GM12891 (cell line): Measurements from ENCODE around the gene PYGO2.

Experiments used
- DNase-seq: peaks from one replicate; pipeline ENCODE4 v3.0.0; 2011; ENCODE audit warnings: low spot score; ENCODE audit not compliant: insufficient read length
- FAIRE-seq: peaks from 2 replicates; lab custom pipeline; 2011; peaks lifted over from hg19 to GRCh38; lab: Jason Lieb, UNC
- PAX5 ChIP-seq: IDR thresholded peaks from 2 replicates; pipeline ENCODE4 v1.6.1; 2011; ENCODE audit warnings: low read length, moderate library complexity, mild to moderate bottlenecking; ENCODE audit not compliant: insufficient read depth, severe bottlenecking
- POLR2A ChIP-seq: IDR thresholded peaks from 2 replicates; pipeline ENCODE4 v1.6.1; 2011; ENCODE audit warnings: low read depth, low read length, control low read depth
- POLR2AphosphoS5 ChIP-seq: IDR thresholded peaks from 2 replicates; pipeline ENCODE4 v1.6.1; 2011; ENCODE audit warnings: low read depth, low read length, control low read depth
- POU2F2 ChIP-seq: IDR thresholded peaks from 2 replicates; pipeline ENCODE4 v1.6.1; 2011; ENCODE audit warnings: low read depth, mild to moderate bottlenecking, control low read depth, low read length, moderate library complexity
- SPI1 ChIP-seq: IDR thresholded peaks from 2 replicates; pipeline ENCODE4 v1.6.1; 2011; ENCODE audit warnings: low read depth, low read length, control low read depth
- TAF1 ChIP-seq: IDR thresholded peaks from 2 replicates; pipeline ENCODE4 v1.6.1; 2011; ENCODE audit warnings: low read depth, low read length, control low read depth

Gene PYGO2

DNA sequence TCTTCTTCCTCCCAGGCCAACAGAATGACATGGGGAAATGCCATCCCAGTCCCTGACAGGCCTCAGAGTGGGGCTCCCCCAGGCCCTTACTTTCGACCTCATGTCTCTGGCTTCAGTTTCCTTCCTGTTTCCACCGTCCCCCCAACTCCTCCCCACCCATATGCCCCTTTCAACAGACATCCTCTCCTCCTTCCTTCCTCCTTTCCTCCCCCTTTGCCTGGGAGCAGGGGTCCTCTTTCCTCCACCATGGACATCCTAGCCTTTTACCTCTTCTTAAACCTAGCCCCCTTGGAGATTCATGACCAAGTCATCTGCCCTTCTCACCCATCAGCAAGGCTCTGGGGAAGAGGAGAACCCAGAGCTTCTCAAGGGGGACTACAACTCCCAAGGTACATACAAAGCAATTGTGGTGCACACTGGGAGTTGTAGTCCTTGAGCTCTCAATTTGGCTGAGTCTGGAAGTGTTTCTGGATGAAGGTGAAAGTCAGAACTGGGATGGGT lies 45.1 kb upstream of the PYGO2 start:
- peak; percentile 88 for FAIRE-seq
- no peak for DNase-seq
- no peak for TF ChIP-seq POLR2A
- no peak for TF ChIP-seq POLR2AphosphoS5
- no peak for TF ChIP-seq POU2F2
- no peak for TF ChIP-seq PAX5
- no peak for TF ChIP-seq SPI1
- no peak for TF ChIP-seq TAF1

GRCh38 chr1:155005076-155006011 lies 43.8 kb upstream of the PYGO2 start:
- no peak for FAIRE-seq
- TF ChIP-seq POLR2AphosphoS5: no peak
- TF ChIP-seq SPI1: no peak
- TF ChIP-seq TAF1: no peak
- TF ChIP-seq POLR2A: no peak
- TF ChIP-seq POU2F2: no peak
- no peak for TF ChIP-seq PAX5

DNA sequence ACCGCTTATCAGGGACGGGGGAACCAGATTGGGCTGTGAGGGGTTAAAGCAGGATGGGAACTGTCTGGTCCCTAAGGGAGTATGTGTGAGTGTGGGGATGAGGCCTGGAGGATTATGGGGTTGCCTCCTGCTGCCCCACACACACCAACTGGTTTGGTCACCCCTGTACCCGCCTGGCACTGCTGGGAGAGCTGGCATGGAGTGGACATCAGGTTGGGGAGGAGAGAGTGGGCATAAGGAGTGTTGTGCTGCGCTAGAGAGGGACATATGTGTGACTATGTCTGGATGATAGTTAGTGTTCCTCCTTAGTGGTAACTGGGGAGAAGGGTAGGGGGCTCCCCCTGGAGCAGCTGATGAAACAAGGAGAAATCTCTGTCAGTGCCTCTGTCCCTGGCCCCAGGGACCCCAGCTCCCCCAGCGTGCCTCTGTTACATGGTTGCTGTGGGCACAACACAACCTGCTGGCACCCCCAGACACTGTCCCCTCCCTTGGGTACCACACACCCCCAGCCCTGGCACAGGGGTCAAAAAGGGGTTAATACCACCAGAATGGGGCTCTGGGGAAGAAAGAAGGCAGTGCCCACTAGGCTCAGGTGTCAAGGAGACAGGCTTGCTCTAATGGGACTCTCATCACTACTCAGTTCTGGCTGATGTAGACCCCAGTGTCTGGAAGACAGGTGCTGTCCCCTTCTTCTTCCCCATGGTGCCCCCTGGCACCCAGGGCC lies 42.9 kb upstream of the PYGO2 start:
- FAIRE-seq (peak; percentile 67), DNase-seq (no peak)
- TF ChIP-seq TAF1 (no peak), PAX5 (no peak), POU2F2 (no peak), POLR2A (no peak), SPI1 (no peak), POLR2AphosphoS5 (no peak)

More at GRCh38 chr1:155005076-155006011, 43.8 kb upstream of the PYGO2 start:
- no peak for DNase-seq

DNA sequence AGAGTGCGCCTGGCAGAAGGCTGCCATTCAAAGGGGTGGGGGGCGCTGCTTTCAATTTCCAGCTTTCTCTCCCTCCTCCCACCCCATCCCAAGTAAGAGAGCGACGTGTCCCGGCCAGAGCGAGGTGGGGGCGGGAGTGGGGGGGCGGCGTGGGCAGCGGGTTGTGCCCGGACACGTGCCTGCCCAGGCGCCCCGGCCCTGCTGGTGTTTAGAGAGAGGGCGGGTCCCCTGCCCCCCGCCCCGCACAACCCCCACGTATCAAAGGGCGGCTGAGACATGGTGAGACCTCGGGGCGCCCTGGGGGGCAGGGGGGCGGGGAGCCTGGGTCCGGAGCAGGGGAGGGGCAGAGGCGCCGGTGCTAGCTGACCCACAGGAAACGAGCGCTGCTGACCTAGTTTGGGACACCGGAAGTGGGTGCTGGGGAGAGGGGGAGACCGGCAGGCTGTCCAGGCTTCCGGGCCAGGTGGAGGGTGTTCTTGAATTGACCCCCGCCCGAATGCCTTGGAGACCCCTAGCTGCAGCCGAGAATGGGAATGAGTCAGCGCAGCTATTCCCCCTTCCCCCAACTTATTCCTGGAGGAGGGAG lies 42.3 kb upstream of the PYGO2 start:
- TF ChIP-seq TAF1 (no peak), POLR2A (no peak)
- FAIRE-seq (no peak), DNase-seq (no peak)

DNA sequence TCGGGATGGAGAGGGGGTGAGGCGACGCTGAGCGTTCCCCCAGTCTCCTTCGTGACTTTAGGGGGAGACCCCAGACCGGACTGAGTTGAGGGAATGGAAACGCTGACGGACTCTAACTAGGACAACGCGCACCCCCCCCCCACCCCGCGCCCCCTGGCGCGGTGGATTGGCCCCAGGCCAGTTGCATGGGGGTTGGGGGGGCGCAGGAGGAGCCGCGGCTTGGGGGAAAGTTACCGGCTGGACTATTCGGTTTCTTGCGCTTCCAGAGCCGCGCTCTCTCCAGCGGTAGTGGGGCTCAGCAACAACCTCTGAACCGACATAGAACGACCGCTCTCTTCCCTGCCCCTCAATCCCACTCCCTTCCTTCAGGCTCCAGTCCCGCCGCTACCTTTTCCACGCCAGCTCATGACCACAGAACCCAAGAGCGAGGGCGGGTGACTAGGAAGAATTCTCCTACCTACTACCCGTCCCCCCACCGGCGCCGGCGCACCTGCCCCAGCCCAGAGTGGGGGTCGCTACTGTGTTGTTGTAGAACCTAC lies 41.7 kb upstream of the PYGO2 start:
- FAIRE-seq: no peak
- TF ChIP-seq POLR2AphosphoS5 (no peak), POLR2A (no peak), SPI1 (no peak), TAF1 (no peak), PAX5 (no peak), POU2F2 (no peak)

GRCh38 chr1:155002464-155003226 lies 41.1 kb upstream of the PYGO2 start, which contains the start of gene ZBTB7B:
Gene ZBTB7B (plus strand): TSS chr1:155002802. CDS start chr1:155014661, 11,859 bp downstream.
- FAIRE-seq: no peak
- DNase-seq: no peak
- TF ChIP-seq POLR2AphosphoS5 (no peak), POLR2A (no peak), POU2F2 (no peak)

More for the DNA sequence above, 41.7 kb upstream of the PYGO2 start:
- DNase-seq: no peak

GRCh38 chr1:155001675-155002463 lies 40.3 kb upstream of the PYGO2 start:
- TF ChIP-seq POLR2A (no peak), TAF1 (peak; percentile 48; the same call in 1 of the 2 replicates)
- peak; percentile 97 for FAIRE-seq
- DNase-seq: peak; percentile 95

DNA sequence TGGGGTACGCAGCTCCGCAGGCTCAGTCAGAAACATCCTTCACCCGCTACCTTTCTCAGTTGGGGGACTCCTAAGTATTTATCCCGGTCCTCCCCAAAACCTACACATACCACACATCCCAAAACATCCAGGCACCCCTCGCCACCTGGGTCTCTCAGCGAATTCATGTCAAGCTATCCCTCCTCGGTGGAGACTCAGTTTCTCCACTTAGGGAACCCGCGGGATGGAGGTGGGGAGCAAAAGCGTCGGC lies 39.8 kb upstream of the PYGO2 start:
- DNase-seq (no peak), FAIRE-seq (no peak)
- TF ChIP-seq POU2F2 (no peak), SPI1 (no peak), TAF1 (no peak), POLR2A (no peak), POLR2AphosphoS5 (no peak), PAX5 (no peak)
